ENCODE results near the gene CCDC73.
"Not testable (repeated sequence)": the region's sequence is repeated elsewhere in the genome, so short reads cannot be mapped to it uniquely, and the experiment has no call there.

CCDC73 gene

GRCh38 chr11:32610797-32611352 lies 183.6 kb downstream of the CCDC73 start:
- H3K4me3 ChIP-seq (ENCODE audit: low read length) = no peak overlapping the region
- no peak for DNase-seq (ENCODE audit: low read depth, low spot score)

GRCh38 chr11:32608826-32609225 lies 185.6 kb downstream of the CCDC73 start:
- not testable (repeated sequence) for DNase-seq (ENCODE audit: low read depth, low spot score); H3K4me3 ChIP-seq (ENCODE audit: low read length)

DNA sequence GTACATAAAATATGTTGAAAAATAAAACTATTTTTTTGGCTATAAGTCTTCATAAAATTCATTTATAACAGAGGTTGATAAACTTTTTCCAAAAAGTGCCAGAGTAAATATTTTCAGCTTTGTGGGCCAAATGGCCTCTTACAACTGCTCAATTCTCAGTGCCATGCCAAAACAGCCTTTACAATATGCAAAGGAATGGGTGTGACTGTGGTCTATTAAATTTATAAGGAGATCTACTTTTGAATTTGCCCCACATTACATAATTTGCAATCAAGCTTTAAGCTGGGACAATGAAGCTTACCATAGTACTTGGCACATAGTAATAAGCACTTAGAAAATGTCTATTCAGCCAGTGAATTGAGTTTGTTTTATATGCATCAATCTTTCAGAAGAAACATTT lies 188.2 kb downstream of the CCDC73 start:
- DNase-seq (ENCODE audit: low read depth, low spot score) = no peak

DNA sequence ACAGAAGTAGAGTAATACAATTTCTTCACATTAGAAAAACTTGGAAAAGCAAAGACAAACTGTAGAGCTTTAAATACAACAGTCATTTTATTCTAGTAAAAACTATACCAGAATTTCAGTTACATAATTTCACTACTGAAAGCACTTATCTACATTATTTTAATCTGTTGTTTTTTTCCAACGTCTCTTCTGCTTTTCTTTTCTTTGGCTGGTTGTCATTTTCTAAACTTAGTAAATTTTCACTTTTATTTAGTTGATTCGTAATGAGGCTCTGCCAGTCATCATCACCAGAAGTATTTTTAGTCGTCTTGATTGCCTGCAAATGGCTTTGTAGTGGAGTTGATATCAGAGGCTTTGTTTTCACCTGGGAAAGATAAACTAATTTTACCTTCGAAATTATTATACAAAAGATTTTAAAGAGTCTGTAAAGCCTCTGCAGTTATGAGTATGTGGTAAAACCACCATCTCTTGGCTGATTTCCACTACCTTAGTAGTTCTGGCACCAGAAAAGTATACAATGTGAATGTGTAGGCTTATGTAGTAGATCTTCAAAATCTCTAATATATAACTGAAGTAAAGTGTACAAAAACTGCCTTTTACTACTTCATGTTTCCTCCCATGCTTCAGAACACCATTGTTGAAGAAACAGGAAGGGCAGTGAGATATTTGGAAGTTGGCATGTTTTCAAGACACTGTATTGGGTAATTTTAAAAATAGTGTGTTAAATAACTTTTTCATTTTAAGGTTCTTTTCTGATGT lies 191.6 kb downstream of the CCDC73 start:
- no peak for DNase-seq (ENCODE audit: low read depth, low spot score)
- H3K4me3 ChIP-seq (ENCODE audit: low read length) = no peak overlapping the region

More for the DNA sequence above, 188.2 kb downstream of the CCDC73 start:
- no peak overlapping the region for H3K4me3 ChIP-seq (ENCODE audit: low read length)

DNA sequence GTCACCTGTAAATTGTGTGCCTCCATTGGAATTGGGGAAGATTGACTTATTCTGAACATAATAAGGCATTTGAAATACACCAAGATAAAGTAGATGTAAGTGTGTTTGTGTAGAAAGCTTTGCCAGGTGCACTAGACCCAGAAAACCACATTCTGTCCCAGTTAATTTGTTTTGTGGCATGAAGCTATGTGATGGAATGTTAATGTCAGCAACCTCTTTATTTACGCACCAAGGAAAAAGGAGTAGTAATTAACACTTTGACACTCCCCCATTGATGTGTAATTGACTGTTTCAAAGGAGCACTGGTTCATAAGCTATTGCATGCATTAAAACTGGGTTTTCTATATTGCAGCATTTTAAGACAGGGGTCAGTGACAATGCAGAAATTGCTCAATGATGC lies 196.5 kb downstream of the CCDC73 start:
- no peak overlapping the region for H3K4me3 ChIP-seq (ENCODE audit: low read length)
- DNase-seq (ENCODE audit: low read depth, low spot score) = peak; percentile 77

DNA sequence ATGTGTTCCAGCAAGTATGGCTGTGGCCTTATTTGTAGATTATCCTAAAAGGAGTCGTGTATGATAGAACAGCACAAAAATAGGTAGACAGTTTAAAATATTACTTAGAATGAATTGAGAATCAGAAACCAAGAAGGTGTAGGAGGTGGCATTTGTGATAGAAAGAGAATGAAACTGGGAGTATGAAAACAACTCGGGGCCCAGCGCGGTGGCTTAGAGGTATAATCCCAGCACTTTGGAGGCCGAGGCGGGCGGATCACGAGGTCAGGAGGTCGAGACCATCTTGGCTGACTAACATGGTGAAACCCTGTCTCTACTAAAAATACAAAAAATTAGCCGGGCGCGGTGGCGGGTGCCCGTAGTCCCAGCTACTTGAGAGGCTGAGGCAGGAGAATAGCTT lies 198.3 kb downstream of the CCDC73 start:
- DNase-seq (ENCODE audit: low read depth, low spot score); H3K4me3 ChIP-seq (ENCODE audit: low read length): not testable (repeated sequence)

DNA sequence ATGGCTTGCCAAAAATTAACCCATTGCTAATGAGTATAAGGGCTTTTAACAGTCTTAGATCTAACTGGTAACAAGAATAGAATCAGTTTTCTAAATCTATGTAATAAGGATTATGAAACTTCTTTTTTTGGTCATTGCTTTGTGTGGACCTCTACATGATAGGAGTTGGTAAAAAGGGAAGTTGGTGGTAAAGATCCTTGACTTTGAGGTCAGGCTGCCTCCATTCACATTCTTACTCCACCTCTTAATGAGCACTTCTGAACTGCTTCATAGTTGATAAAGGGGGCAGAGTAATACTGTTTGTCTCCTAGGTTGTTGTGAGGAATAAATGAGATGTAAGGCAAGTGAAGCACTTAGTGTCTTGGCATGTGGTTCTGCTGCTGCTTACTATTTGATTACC lies 200.2 kb downstream of the CCDC73 start:
- DNase-seq (ENCODE audit: low read depth, low spot score) = no peak
- H3K4me3 ChIP-seq (ENCODE audit: low read length) = no peak overlapping the region

DNA sequence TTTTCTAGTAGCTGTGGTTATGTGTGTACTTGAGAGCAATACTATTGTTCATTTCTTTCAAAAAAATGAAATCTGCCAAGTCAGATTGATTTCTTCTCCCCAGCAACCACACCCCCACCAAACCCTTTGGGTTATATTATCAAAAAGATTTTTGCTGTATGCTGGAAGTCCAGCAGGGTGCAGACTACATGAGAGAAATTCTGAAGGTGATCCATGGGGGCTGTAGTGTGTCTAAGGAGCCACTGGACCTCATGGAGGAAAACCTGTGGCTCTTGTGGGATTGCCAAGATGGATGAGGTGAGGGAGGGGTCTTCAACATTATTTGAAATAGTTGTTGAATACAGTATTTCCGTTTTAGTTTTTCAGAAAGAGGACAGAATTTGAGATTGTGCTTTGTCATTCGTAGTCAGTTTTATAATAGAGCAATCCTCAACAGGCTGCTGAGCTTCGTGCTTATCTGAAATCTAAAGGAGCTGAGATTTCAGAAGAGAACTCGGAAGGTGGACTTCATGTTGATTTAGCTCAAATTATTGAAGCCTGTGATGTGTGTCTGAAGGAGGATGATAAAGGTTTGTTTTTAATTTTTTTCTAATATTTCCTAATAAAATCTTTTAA lies 207.8 kb downstream of the CCDC73 start:
- H3K4me3 ChIP-seq (ENCODE audit: low read length) = no peak overlapping the region
- no peak for DNase-seq (ENCODE audit: low read depth, low spot score)

DNA sequence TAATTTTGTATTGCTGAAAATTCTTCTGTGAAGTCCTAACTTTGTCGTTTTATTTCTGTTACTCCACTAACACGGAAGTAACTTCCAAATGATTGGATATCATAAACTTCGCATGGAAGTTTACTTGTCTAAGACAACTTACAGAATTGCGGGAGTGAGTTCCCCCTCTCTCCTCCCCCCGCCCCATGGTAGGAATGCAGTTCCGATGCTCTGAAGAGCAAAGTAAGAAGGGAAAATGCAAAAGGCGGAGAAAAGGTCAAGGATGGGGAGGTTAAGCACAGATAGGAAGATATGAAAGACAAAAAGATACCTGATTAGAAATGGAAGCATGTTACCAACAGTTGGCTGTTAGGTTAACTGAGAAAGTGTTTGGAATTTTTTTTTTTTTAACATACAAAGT lies 209.5 kb downstream of the CCDC73 start:
- no peak for DNase-seq (ENCODE audit: low read depth, low spot score)
- peak overlapping the region; percentile 91 for H3K4me3 ChIP-seq (ENCODE audit: low read length)

DNA sequence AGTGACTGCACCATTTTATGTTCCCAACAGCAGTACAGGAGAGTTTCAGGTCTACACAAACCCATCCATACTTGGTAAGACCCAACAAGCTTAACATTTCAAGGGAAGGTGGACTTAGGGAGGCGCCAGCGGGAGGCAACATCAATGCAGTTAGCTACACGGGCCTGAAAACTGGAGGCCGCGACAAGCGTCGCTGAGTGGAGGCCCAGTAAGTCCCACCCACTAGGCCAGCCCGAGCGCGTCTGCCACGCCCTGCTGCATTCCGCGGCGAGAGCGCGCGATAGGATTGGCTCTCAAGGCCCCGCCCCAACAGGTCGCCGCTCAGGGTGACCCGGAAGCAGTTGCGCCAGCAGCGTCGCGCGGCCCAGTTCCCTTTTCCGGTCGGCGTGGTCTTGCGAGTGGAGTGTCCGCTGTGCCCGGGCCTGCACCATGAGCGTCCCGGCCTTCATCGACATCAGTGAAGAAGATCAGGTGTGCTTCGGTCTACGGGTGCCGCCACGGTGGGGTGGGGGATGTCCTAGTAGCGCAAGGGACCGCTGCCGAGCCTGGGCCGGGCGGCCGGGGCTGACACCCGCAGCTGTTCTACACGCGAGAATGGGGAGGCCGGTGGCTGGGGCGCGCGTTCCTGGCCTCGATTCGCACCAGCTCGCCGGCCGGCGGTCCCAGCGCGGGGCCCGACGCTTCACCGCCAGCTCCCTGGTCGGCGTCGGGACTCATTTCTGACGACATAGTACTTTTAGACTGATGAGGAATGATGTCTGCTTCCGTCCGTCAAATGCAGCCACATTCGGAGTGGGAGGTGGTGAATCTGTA lies 210.8 kb downstream of the CCDC73 start, which contains the start of gene EIF3M:
Gene EIF3M (plus strand): TSS at position 373 of the 813 bp plus-strand sequence. CDS start 57 bp downstream, at position 430.
- peak; percentile 96 for DNase-seq (ENCODE audit: low read depth, low spot score)
- H3K4me3 ChIP-seq (ENCODE audit: low read length) = peak within 1 kb of the TSS; percentile 91

DNA sequence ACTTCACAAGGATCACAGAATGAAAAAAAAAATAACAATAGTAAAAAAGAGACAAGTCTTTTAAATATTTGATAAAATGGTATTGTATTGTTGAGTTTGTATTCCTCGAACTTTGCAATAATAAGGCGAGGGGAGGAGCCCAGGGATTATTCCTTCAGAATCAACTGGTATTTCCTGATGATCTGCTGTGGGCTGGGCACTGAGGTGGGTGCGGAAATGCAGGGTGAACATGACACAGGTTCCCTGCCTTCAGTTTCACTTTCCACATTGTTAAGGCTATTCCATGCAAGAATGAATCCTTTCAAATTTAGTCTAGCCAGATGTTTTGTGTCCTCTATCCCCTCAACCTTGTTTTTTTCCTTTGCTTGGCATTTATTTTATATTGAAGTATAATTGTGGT lies 212.9 kb downstream of the CCDC73 start:
- no peak for DNase-seq (ENCODE audit: low read depth, low spot score)
- no peak overlapping the region for H3K4me3 ChIP-seq (ENCODE audit: low read length)

DNA sequence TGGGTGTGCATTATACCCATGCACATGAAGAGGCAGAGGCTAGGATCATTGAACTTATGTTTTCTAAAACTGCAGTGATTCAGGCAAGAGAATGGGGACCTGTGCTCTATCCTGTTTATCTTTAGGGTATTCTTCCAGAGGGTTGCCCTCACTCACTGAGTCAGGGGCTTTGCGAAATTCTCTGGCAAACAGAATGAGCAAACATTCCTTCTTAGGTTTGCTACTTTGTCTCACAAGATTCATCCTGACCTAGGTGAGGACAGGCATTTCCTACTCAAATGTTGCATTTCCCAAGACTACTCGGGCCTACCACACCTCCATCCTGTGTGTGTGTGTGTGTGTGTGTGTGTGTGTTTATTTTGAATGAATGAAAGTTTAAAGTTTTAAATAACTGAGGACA lies 213.5 kb downstream of the CCDC73 start:
- no peak overlapping the region for H3K4me3 ChIP-seq (ENCODE audit: low read length)

GRCh38 chr11:32576456-32576855 lies 218.0 kb downstream of the CCDC73 start:
- DNase-seq (ENCODE audit: low read depth, low spot score) = no peak
- no peak overlapping the region for H3K4me3 ChIP-seq (ENCODE audit: low read length)

More for the DNA sequence above, 213.5 kb downstream of the CCDC73 start:
- DNase-seq (ENCODE audit: low read depth, low spot score) = no peak

GRCh38 chr11:32575070-32575469 lies 219.4 kb downstream of the CCDC73 start:
- no peak for DNase-seq (ENCODE audit: low read depth, low spot score)

GRCh38 chr11:32574421-32574820 lies 220.0 kb downstream of the CCDC73 start:
- H3K4me3 ChIP-seq (ENCODE audit: low read length) = no peak overlapping the region
- DNase-seq (ENCODE audit: low read depth, low spot score) = no peak

More at GRCh38 chr11:32575070-32575469, 219.4 kb downstream of the CCDC73 start:
- H3K4me3 ChIP-seq (ENCODE audit: low read length) = no peak overlapping the region

- H3K4me3 ChIP-seq (ENCODE audit: low read length) = no peak overlapping the region
- DNase-seq (ENCODE audit: low read depth, low spot score) = no peak
Observed at GRCh38 chr11:32573228-32573627, 221.2 kb downstream of the CCDC73 start.

DNA sequence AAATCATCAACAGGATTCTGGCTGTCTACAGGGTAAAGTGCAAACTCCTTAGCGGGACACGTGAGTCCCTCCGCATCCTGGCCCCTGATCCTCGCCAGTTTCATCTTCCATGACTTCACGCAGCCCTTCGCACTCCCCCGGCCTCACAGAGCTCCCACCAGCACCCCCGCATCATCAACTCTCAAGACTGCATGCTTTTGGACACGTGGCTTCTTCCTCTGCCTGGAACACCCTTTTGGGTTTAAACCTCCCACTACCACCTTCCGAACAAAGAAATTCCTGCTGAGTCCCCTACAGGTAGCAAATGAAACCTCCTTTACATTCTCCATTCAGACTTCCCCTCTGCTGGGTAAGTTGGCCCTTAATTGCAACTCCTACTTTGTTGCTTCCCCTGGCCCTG lies 223.4 kb downstream of the CCDC73 start:
- no peak overlapping the region for H3K4me3 ChIP-seq (ENCODE audit: low read length)
- no peak for DNase-seq (ENCODE audit: low read depth, low spot score)

- no peak for DNase-seq (ENCODE audit: low read depth, low spot score)
- H3K4me3 ChIP-seq (ENCODE audit: low read length) = no peak overlapping the region
Observed at GRCh38 chr11:32569313-32569881, 225.1 kb downstream of the CCDC73 start.

DNA sequence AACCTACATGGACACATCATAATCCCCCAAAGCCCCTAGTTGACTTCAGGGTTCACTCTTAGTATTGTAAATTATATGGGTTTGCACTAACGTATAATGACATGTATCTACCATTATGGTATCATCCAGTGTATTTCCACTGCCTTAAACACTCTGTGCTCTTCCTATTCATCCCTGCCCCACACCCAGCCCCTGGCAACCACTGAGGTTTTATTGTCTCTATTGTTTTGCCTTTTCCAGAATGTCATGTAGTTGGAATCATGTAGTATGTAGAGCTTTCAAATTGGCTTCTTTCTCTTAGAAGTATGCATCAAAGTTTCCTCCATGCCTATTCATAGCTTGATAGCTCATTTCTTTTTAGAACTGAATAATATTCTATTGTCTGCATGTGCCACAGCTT lies 227.3 kb downstream of the CCDC73 start:
- DNase-seq (ENCODE audit: low read depth, low spot score) = no peak
- H3K4me3 ChIP-seq (ENCODE audit: low read length) = no peak overlapping the region

All from Jurkat, Clone E6-1 (cell line).